ENCODE results near the gene ZNF595.
"Not testable (repeated sequence)": the region's sequence is repeated elsewhere in the genome, so short reads cannot be mapped to it uniquely, and the experiment has no call there.

DNA sequence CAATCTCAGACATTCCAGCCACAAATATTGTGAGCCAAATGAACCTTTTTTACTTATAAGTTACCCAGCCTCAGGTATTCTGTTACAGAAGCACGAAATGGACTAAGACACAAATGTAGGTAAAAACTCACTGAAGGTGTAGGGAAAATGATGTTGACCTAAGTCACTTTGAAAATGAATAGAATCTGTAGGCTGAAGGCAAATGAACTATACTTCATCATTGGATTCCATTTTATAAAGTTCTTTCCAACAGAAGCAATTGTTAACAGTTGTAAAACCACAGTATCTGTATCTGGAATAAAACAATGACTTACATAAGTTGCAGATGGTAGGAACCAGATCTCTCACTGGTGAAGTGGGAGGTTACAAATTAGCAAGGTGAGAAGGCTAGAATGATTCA, 34.5 kb upstream of the ZNF595 start:
- TF ChIP-seq, protein P1, sequence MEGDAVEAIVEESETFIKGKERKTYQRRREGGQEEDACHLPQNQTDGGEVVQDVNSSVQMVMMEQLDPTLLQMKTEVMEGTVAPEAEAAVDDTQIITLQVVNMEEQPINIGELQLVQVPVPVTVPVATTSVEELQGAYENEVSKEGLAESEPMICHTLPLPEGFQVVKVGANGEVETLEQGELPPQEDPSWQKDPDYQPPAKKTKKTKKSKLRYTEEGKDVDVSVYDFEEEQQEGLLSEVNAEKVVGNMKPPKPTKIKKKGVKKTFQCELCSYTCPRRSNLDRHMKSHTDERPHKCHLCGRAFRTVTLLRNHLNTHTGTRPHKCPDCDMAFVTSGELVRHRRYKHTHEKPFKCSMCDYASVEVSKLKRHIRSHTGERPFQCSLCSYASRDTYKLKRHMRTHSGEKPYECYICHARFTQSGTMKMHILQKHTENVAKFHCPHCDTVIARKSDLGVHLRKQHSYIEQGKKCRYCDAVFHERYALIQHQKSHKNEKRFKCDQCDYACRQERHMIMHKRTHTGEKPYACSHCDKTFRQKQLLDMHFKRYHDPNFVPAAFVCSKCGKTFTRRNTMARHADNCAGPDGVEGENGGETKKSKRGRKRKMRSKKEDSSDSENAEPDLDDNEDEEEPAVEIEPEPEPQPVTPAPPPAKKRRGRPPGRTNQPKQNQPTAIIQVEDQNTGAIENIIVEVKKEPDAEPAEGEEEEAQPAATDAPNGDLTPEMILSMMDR (IDR thresholded peaks at IDR 0.05), result not testable (repeated sequence)
- not testable (repeated sequence) for TF ChIP-seq POLR2A (IDR thresholded peaks at IDR 0.05)
